IPS DF 6.9 (cell line): Measurements from ENCODE around the gene FOSL1.
A peak's percentile ranks its signal among the peaks of the same experiment; 100 is the strongest.

ENCODE experiments used
- DNase-seq: peaks from one replicate; pipeline ENCODE4 v3.0.0-alpha.2; 2013; ENCODE audit warnings: low read depth, low spot score
- H3K27ac ChIP-seq: one replicate; pipeline ENCODE4 v1.5.1; 2013; ENCODE audit warnings: low read length, control low read depth
- H3K27me3 ChIP-seq: 2 replicates; pipeline ENCODE4 v1.6.1; 2013; ENCODE audit warnings: mild to moderate bottlenecking, low read length; ENCODE audit not compliant: control insufficient read depth, insufficient read depth
- H3K36me3 ChIP-seq: 2 replicates; pipeline ENCODE4 v1.6.1; 2013; ENCODE audit warnings: low read length; ENCODE audit not compliant: control insufficient read depth, insufficient read depth
- H3K4me1 ChIP-seq: 2 replicates; pipeline ENCODE4 v1.6.1; 2013; ENCODE audit warnings: low read length; ENCODE audit not compliant: control insufficient read depth, insufficient read depth
- H3K4me3 ChIP-seq: 2 replicates; pipeline ENCODE4 v1.5.1; 2013; ENCODE audit warnings: mild to moderate bottlenecking, low read length
- H3K9me3 ChIP-seq: 2 replicates; pipeline ENCODE4 v1.6.1; 2013; ENCODE audit warnings: low read length, inconsistent platforms; ENCODE audit not compliant: control insufficient read depth, insufficient read depth
- WGBS: extraction: QIAGEN DNeasy Blood & Tissue Kit; methylation state at CpG from one replicate; pipeline ENCODE4 v1.1.7; 2013; ENCODE audit warnings: mixed read lengths, missing lambda C conversion rate; ENCODE audit not compliant: insufficient read length, insufficient coverage; 5-methylcytosine and 5-hydroxymethylcytosine counted together

Gene FOSL1

GRCh38 chr11:65912845-65913244 lies 12.7 kb upstream of the FOSL1 start:
- Histone ChIP-seq H3K36me3 (no peaks in the 10 kb centered on the region; the same call in 1 of the 2 replicates), H3K4me3 (no peak overlapping the region), H3K4me1 (peaks cover 3% of the 10 kb centered on the region; the same call in 1 of the 2 replicates), H3K27me3 (no peaks in the 10 kb centered on the region), H3K27ac (no peak overlapping the region), H3K9me3 (no peaks in the 10 kb centered on the region)
- no CpG with 5 or more reads among the region's 4 CpGs for WGBS
- no peak for DNase-seq

GRCh38 chr11:65911682-65912568 lies 11.7 kb upstream of the FOSL1 start:
- DNase-seq, result no peak
- WGBS, result no CpG with 5 or more reads among the region's 14 CpGs
- Histone ChIP-seq H3K4me3 (no peak overlapping the region), H3K4me1 (peaks cover 3% of the 10 kb centered on the region; the same call in 1 of the 2 replicates), H3K36me3 (no peaks in the 10 kb centered on the region), H3K27ac (no peak overlapping the region), H3K9me3 (no peaks in the 10 kb centered on the region), H3K27me3 (no peaks in the 10 kb centered on the region)

GRCh38 chr11:65907878-65908277 lies 7.7 kb upstream of the FOSL1 start:
- Histone ChIP-seq H3K36me3 (no peaks in the 10 kb centered on the region), H3K9me3 (no peaks in the 10 kb centered on the region), H3K4me3 (no peak overlapping the region), H3K4me1 (peaks cover 1% of the 10 kb centered on the region; the same call in 1 of the 2 replicates), H3K27me3 (no peaks in the 10 kb centered on the region; the same call in 1 of the 2 replicates), H3K27ac (no peak overlapping the region)
- no peak for DNase-seq
- WGBS, result no CpG with 5 or more reads among the region's 6 CpGs

- Histone ChIP-seq H3K4me3 (no peak overlapping the region), H3K27me3 (peaks cover 5% of the 10 kb centered on the region; the same call in 1 of the 2 replicates), H3K9me3 (no peaks in the 10 kb centered on the region), H3K27ac (no peak overlapping the region), H3K36me3 (no peaks in the 10 kb centered on the region), H3K4me1 (peaks cover 1% of the 10 kb centered on the region; the same call in 1 of the 2 replicates)
- no CpG with 5 or more reads among the region's 5 CpGs for WGBS
- DNase-seq, result no peak
Measured at GRCh38 chr11:65906602-65907001, 6.4 kb upstream of the FOSL1 start.

- Histone ChIP-seq H3K27ac (no peak overlapping the region), H3K4me1 (no peaks in the 10 kb centered on the region), H3K36me3 (no peaks in the 10 kb centered on the region), H3K27me3 (peaks cover 13% of the 10 kb centered on the region; the same call in 1 of the 2 replicates), H3K4me3 (no peak overlapping the region), H3K9me3 (no peaks in the 10 kb centered on the region)
- no peak for DNase-seq
- WGBS, result no CpG with 5 or more reads among the region's 8 CpGs
Measured at GRCh38 chr11:65903715-65904114, 3.5 kb upstream of the FOSL1 start.

GRCh38 chr11:65903068-65903481 lies 2.9 kb upstream of the FOSL1 start:
- Histone ChIP-seq H3K9me3 (no peaks in the 10 kb centered on the region), H3K36me3 (no peaks in the 10 kb centered on the region), H3K27me3 (peaks cover 13% of the 10 kb centered on the region; the same call in 1 of the 2 replicates), H3K4me3 (no peak overlapping the region), H3K4me1 (no peaks in the 10 kb centered on the region), H3K27ac (no peak overlapping the region)
- DNase-seq, result no peak
- whole genome bisulfite sequencing, result no CpG with 5 or more reads among the region's 5 CpGs

GRCh38 chr11:65900899-65901180 lies 652 bp upstream of the FOSL1 start:
- no peak overlapping the region for H3K4me3 ChIP-seq

GRCh38 chr11:65899356-65900124 lies 648 bp downstream of the FOSL1 start:
- H3K9me3 ChIP-seq, result no peaks in the 10 kb centered on the region
- H3K36me3 ChIP-seq, result no peaks in the 10 kb centered on the region
- no peak overlapping the region for H3K27ac ChIP-seq
- WGBS, result no CpG with 5 or more reads among the region's 78 CpGs
- DNase-seq, result no peak
- H3K4me3 ChIP-seq, result peak overlapping the region; percentile 48; the same call in 1 of the 2 replicates
- H3K27me3 ChIP-seq, result peaks cover 13% of the 10 kb centered on the region; the same call in 1 of the 2 replicates
- H3K4me1 ChIP-seq, result no peaks in the 10 kb centered on the region

More at GRCh38 chr11:65900899-65901180, 652 bp upstream of the FOSL1 start:
- DNase-seq, result no peak
- no peak overlapping the region for H3K27ac ChIP-seq
- no peaks in the 10 kb centered on the region for H3K4me1 ChIP-seq
- peaks cover 13% of the 10 kb centered on the region; the same call in 1 of the 2 replicates for H3K27me3 ChIP-seq
- no peaks in the 10 kb centered on the region for H3K36me3 ChIP-seq
- no CpG with 5 or more reads among the region's 11 CpGs for WGBS
- H3K9me3 ChIP-seq, result no peaks in the 10 kb centered on the region

GRCh38 chr11:65898656-65899355 lies 1.4 kb downstream of the FOSL1 start:
- H3K27ac ChIP-seq, result no peak overlapping the region
- DNase-seq, result no peak
- H3K4me3 ChIP-seq, result peak overlapping the region; percentile 48; the same call in 1 of the 2 replicates
- no peaks in the 10 kb centered on the region for H3K4me1 ChIP-seq
- H3K36me3 ChIP-seq, result no peaks in the 10 kb centered on the region
- WGBS, result no CpG with 5 or more reads among the region's 28 CpGs
- no peaks in the 10 kb centered on the region for H3K9me3 ChIP-seq
- H3K27me3 ChIP-seq, result peaks cover 13% of the 10 kb centered on the region; the same call in 1 of the 2 replicates

GRCh38 chr11:65897020-65897471 lies 3.1 kb downstream of the FOSL1 start:
- Histone ChIP-seq H3K36me3 (no peaks in the 10 kb centered on the region), H3K27me3 (peaks cover 11% of the 10 kb centered on the region; the same call in 1 of the 2 replicates), H3K27ac (no peak overlapping the region), H3K9me3 (no peaks in the 10 kb centered on the region), H3K4me1 (peaks cover 4% of the 10 kb centered on the region; the same call in 1 of the 2 replicates), H3K4me3 (no peak overlapping the region)
- no CpG with 5 or more reads among the region's 4 CpGs for WGBS
- DNase-seq, result no peak
